RWPE2 (cell line): ENCODE measurements around the gene PAX8.
"Not testable (repeated sequence)": the region's sequence is repeated elsewhere in the genome, so short reads cannot be mapped to it uniquely, and the experiment has no call there.

ENCODE experiments used
- ATAC-seq: fragments of 200-7000 bp; cut with Tn5 transposase; 3 replicates; pipeline ENCODE4 v1.9.1; 2021; ENCODE audit warnings: low read depth
- DNase-seq: peaks from one replicate; pipeline ENCODE4 v3.0.0-alpha.2; 2020; ENCODE audit warnings: low spot score
- H3K27ac ChIP-seq: fragments of 450-650 bp; 2 replicates; pipeline ENCODE4 v1.5.1; 2017; ENCODE audit warnings: mild to moderate bottlenecking; ENCODE audit not compliant: poor library complexity, severe bottlenecking
- H3K27me3 ChIP-seq: fragments of 250-450 bp; sonication (Bioruptor Pico); 2 replicates; pipeline ENCODE4 v1.5.1; 2021; ENCODE audit warnings: mild to moderate bottlenecking, moderate library complexity; ENCODE audit not compliant: insufficient read depth, poor library complexity, severe bottlenecking
- H3K36me3 ChIP-seq: fragments of 250-450 bp; sonication (Bioruptor Pico); 2 replicates; pipeline ENCODE4 v1.5.1; 2020; ENCODE audit warnings: low read depth, mild to moderate bottlenecking, moderate library complexity
- H3K4me1 ChIP-seq: fragments of 250-450 bp; sonication (Bioruptor Pico); 2 replicates; pipeline ENCODE4 v1.5.1; 2021; ENCODE audit warnings: mild to moderate bottlenecking, moderate library complexity; ENCODE audit not compliant: insufficient read depth, poor library complexity, severe bottlenecking
- H3K4me3 ChIP-seq: fragments of 250-450 bp; sonication (Bioruptor Pico); 2 replicates; pipeline ENCODE4 v1.5.1; 2021; ENCODE audit warnings: mild to moderate bottlenecking, moderate library complexity; ENCODE audit not compliant: severe bottlenecking
- H3K9me3 ChIP-seq: fragments of 250-450 bp; sonication (Bioruptor Pico); 2 replicates; pipeline ENCODE4 v1.5.1; 2021; ENCODE audit warnings: mild to moderate bottlenecking, moderate library complexity; ENCODE audit not compliant: severe bottlenecking
- CTCF ChIP-seq: fragments of 450-650 bp; IDR thresholded peaks from one replicate; pipeline ENCODE4 v1.5.1; 2017; ENCODE audit warnings: mild to moderate bottlenecking, moderate library complexity; ENCODE audit not compliant: poor library complexity, severe bottlenecking

Gene PAX8

GRCh38 chr2:113291191-113291590 is 12.5 kb upstream of the PAX8 start:
- Histone ChIP-seq H3K27me3 (no peaks in the 10 kb centered on the region), H3K4me1 (no peaks in the 10 kb centered on the region), H3K4me3 (no peak overlapping the region), H3K27ac (no peak overlapping the region), H3K36me3 (no peaks in the 10 kb centered on the region), H3K9me3 (no peaks in the 10 kb centered on the region)
- ATAC-seq (no peak), DNase-seq (no peak)
- no peak for TF ChIP-seq CTCF

- H3K4me3 ChIP-seq, DNase-seq, H3K27me3 ChIP-seq, H3K36me3 ChIP-seq, H3K9me3 ChIP-seq, H3K27ac ChIP-seq, ATAC-seq: not testable (repeated sequence)
- peaks cover 11% of the 10 kb centered on the region for H3K4me1 ChIP-seq
Observed at GRCh38 chr2:113288674-113289149, 10.0 kb upstream of the PAX8 start.

- peaks cover 16% of the 10 kb centered on the region for H3K4me1 ChIP-seq
- H3K27me3 ChIP-seq, H3K36me3 ChIP-seq, H3K9me3 ChIP-seq, DNase-seq, H3K27ac ChIP-seq, H3K4me3 ChIP-seq, ATAC-seq: not testable (repeated sequence)
Observed at GRCh38 chr2:113288117-113288673, 9.5 kb upstream of the PAX8 start.

- Histone ChIP-seq H3K27me3 (no peaks in the 10 kb centered on the region), H3K4me1 (peaks cover 28% of the 10 kb centered on the region), H3K9me3 (no peaks in the 10 kb centered on the region), H3K4me3 (no peak overlapping the region), H3K36me3 (no peaks in the 10 kb centered on the region), H3K27ac (peak overlapping the region; percentile 98)
- no peak for DNase-seq
- ATAC-seq, result no peak
- TF ChIP-seq CTCF, result no peak
Observed at GRCh38 chr2:113285816-113286215, 7.1 kb upstream of the PAX8 start.

GRCh38 chr2:113284999-113285398 is 6.3 kb upstream of the PAX8 start:
- DNase-seq, H3K4me3 ChIP-seq, H3K27me3 ChIP-seq, H3K9me3 ChIP-seq, ATAC-seq, H3K36me3 ChIP-seq: not testable (repeated sequence)
- peak overlapping the region; percentile 98 for H3K27ac ChIP-seq
- peaks cover 28% of the 10 kb centered on the region for H3K4me1 ChIP-seq

- peak overlapping the region; percentile 98 for H3K27ac ChIP-seq
- no peak for ATAC-seq
- H3K4me1 ChIP-seq, result peaks cover 28% of the 10 kb centered on the region
Observed at GRCh38 chr2:113284476-113284875, 5.8 kb upstream of the PAX8 start.

More at GRCh38 chr2:113284476-113284875, 5.8 kb upstream of the PAX8 start:
- no peak for TF ChIP-seq CTCF
- no peaks in the 10 kb centered on the region for H3K36me3 ChIP-seq
- no peak for DNase-seq
- H3K9me3 ChIP-seq, result no peaks in the 10 kb centered on the region
- no peak overlapping the region for H3K4me3 ChIP-seq
- no peaks in the 10 kb centered on the region for H3K27me3 ChIP-seq
